ENCODE data around the gene STX11.
A peak's percentile ranks its signal among the peaks of the same experiment; 100 is the strongest.

The STX11 gene

DNA sequence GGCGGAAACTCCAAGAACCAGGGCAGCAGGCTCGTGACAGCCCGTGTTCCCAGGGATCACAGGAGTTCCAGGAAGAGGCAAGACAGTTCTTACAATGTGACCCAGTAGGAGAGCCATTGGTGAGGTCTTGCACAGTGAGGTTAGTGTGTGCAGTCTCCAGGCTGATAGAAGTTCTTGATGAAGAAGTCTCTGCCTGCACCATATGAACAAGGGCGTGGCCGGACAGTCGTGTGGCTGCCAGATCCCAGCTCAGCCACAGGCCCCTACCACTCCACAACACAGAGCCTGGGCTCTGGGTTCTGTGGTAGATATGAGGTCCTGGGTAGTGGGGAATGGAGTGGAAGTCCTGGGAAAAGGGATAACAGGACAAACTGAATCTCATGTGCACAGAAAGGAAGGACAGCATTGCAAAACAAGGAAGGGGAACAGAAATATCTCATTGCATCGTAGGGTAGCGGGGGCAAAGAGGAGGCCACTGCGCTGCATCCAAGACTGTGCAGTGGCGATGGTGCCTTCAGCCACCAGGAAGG lies 65.2 kb downstream of the STX11 start:
- peak; percentile 20 for DNase-seq (ENCODE audit: low spot score)

DNA sequence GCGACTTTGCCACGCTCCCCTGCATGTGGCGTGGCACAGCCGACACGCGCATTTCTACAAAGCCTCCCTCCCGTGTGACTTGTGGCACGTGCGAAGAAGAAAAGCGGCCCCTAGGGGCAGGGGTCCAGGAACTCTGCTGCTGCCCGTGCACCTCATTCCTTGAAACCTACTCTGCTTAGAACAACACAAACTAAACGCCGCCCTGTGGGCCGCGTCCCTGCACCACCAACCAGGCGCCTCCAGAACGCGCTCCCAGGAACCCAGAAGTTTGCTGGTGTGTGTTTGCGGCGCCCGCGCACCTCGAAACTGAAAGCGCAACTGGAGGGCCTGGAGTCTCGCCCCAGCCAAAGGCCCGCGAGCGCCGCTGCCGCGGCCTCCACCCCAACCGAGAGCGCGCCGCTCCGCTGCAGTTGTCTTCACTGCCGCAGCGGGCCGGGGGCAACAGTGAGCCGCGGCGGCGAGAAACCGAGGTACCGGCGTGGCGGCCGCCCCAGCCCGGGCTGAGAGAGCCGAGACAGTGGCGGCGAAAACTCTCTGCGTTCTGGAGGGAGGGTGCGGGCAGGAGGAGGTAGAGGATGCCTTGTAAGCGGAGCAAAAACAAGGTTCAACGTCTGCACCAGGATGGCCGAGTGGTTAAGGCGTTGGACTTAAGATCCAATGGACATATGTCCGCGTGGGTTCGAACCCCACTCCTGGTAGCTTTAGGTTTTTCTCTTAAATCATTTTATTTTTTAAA lies 65.8 kb downstream of the STX11 start:
- peak; percentile 88 for DNase-seq (ENCODE audit: low spot score)

DNA sequence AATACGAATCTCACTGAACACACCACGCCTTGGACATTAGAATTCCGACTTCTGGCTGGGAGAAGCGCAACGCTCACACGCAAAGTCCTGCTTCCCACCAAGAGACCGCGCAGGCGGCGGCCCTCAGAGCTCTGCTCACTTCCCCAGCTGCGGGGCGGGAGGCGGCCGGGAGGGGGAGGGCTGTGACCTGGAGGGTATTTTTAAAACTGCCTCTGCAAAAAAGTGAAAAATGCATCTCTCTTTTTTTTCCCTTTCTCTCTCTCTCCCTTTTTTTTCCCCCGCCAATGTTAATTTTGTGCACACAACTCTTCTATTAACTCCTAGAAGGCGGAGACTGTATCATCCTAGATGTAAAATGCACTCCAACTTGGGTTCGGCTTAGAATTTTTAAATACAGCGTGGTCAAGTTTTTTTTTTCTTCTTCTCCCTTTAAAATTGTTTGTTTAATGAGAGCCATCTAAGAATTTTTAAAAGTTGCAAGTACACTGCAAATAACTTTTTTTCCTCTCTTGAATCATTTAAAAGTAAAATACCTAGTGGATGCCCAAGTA lies 66.4 kb downstream of the STX11 start:
- no peak for DNase-seq (ENCODE audit: low spot score)

DNA sequence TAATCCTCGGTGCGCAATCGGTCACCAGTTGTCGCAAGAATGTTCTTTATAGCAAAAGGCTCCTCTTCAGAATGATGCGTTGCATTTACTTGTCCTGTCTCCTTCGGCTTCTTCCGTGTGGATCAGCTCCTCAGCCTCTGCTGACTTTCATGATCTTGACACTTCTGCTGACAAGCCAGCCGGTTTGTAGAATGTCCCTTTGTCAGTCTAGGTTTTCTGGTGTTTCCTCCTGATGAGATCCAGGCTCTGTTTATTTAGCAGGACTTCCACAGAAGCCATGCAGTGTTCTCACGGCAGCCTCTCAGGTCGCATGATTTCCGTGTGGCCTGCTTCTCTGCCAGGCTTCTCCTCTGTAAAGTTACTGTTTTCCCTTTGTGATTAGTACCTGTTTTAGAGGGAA lies 66.9 kb downstream of the STX11 start:
- no peak for DNase-seq (ENCODE audit: low spot score)

DNA sequence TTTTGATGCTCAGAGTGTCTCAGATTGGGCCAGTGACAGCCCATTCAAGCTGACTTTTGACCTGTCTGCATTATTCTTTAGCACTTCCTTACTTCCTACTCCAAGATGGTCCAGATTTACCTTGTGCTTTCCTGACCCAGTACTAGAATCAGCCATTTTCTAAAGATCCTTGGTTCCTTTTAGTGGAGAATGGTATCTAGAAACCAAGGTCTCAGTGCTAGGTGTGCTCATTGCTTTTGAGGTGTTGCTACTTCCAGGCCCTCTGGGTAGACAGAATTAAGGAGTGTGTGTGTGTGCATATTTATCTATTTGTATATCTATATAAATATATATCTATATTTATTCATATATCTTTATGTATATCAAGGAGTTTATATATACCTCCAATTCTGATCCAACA lies 67.5 kb downstream of the STX11 start:
- DNase-seq (ENCODE audit: low spot score), result no peak

DNA sequence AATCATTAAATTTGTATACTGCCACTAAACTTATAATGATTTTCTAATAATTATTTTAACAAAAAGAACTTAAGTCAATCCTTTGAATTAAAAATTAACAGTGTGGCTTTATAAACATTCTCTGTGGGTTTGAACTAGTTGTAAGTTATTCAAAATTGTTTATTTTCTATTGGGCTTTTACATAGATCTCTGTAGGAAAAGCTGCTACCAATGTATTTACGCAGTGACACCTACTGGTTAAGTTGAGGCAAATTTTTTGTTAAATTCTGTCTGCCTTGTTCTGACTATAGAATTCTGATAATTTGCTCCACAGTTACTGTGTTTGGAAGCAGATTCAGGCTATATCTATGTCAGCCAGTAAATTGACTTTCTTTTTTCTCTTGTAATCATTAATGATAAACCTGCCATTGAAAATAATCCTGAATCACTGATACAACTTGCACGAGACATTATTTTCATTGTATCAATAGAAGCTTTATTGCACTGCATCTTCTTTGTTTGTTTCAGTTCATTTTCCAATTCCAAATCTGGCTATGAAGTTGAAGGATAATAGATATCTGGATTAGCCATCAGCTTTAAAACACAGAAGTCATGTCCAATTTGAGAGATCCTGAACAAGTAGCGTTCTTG lies 68.9 kb downstream of the STX11 start:
- peak; percentile 48 for DNase-seq (ENCODE audit: low spot score)

DNA sequence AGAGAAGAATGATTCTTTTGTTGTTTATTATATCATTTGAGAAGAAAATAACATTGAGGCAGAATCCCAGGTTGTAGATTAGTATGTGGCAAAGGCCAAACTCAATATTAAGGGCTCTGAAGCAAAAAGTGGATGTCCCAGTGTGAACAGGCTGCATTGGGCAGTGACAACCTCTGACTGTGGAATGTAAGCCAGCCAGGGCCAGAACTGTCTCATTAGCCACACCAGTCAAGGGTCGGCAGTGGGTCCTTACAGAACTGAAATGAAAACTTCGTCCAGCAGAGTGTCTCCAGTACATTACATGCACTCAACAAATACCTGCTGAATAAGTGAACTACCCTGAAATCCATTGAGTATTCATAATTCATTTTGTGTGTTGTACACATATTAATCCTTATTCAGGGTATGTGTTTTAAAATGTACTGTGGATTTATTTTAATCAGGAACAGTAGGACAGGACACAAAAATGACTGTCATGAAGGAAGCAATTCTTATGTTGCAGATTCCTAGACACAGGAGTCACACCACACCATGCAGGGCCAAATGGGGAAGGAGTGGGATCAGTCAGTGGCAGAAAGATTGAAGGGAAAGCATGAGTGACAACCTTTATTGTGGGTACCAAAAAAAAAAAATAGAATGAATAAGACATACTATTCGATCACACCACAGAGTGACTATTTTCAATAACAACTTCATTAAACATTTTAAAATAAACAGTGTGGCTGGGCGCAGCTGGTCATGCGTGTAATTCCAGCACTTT lies 69.9 kb downstream of the STX11 start:
- DNase-seq (ENCODE audit: low spot score), result no peak

DNA sequence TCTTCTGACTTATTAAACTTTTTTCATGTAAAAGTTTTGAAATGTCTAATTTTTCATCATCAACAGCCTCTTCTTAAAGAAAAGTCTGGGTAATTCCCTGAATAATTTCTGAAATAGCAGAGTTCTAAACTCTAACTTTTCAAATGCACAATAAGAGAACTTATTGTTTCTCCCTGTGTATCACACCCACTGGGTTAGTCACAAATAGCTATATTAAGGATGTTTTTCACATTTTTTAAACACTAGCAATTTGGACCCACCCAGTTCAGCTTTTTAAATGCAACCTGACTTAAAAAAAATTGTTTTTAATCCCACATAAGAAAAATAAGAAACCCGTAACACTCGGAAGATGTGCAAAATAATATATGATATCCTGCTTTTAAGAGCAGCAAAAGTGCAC lies 73.4 kb downstream of the STX11 start:
- no peak for DNase-seq (ENCODE audit: low spot score)

DNA sequence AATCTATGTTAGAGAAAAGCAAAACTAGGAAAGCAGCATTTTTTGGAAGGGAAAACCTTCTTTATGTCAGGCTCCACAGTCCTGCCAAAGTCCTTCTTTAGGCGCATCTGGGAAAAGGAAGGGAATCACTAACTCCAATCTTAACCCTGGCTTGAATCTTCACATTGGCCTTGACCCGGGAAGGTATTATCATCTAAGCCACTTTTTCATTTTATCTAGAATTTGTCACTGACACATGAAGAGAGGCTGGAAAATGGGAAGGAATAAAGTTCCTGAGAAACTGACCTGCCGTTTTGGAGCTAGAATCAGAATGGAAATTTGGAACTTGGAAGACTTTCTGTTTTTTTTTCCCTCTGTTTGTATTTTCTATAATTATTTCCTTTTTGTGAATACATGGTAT lies 81.4 kb downstream of the STX11 start:
- no peak for DNase-seq (ENCODE audit: low spot score)

DNA sequence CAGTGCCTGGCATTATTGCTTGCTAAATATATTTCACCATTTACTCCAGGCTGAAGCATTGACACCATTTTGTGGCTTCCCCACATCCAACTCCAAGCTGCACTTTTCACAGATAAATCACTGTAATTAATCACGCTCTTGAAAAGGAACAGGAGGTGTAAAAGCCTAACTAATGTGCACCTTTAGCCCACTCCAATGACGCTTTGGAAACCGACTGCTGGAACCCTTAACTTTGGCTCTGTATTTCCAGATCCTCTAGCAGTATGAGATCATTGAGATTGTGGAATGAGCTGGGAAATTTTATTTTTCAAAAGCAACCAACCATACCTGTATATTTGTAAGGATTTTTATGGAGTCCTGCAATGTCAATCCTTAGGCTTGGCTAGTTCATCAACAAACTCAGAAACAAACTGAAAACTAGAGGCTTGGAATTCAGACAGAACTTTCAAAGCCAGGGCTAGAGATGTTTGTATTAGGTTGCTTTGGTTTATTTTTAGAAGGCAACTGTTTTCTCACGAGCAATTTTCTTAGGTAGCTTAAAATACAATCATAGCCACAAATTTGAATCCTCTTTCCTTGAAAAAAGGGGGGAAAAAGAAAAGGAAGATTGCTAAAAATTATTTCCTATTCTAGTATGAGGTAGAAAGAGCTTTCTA lies 82.0 kb downstream of the STX11 start:
- no peak for DNase-seq (ENCODE audit: low spot score)

DNA sequence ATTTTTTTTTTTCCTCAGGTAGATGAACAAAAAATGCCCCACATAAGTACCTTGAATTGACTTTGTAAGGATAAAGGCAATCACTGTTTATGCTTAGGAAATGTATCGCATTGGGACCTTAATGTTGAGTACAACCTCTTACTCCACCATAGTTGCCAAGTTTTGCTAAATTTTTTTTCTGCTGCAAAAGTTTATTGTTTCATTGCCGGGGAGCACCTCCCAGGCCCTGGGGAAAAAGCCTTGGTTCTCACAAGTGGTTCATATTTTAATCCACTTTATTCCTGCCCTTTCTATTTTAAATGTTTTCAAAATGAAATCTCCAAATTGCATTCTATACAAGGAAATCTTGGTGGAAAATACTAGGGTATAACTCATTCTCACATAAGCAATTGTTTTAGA lies 82.5 kb downstream of the STX11 start:
- no peak for DNase-seq (ENCODE audit: low spot score)

DNA sequence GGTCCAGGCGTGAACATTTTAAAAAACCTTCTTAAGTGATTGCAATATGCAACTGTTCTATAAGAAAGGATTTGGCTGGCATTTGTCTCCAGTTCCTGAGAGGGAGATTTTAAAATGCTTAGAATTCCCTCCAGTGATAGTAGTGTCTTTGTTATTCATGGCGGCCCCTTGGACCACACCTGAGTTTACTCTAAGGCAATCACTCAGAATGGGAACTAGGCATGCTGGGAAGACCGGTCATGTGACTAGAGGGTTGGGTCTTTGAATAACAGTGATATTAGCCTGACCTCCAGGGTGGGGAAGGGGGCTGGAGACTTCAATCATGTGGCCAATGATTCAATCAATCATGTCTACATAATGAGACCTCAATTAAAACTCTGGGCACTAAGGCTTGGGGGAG lies 84.1 kb downstream of the STX11 start:
- no peak for DNase-seq (ENCODE audit: low spot score)

DNA sequence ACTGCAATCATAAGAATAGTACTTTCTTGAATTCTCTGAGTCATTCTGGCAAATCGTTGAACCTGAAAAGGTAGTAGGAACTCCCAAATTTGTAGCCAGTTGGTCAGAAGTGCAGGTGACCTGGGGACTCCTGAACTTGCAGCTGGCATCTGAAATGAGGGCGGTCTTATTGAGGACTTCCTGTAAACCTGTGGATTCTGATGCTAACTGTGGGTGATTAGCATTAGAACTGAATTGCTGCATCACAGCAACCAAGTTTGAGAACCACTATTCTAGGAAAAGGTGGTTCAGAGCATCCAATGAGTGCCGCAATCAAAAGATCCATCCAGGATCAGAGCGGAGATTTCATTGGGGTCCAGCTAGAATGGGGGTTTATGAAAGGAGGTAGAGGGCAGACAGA lies 84.6 kb downstream of the STX11 start:
- no peak for DNase-seq (ENCODE audit: low spot score)
